Occipital lobe (tissue), 2 donors: ENCODE results near the gene GGT5. TPM values are rescaled to one million over a fixed set of nuclear protein-coding genes. Genes with fewer than 3 reads are reported as not detected.
"Not testable (repeated sequence)": the region's sequence is repeated elsewhere in the genome, so short reads cannot be mapped to it uniquely, and the experiment has no call there.

Experiments
- DNase-seq: peaks from one replicate; lab custom pipeline; 2025; lab: John Stamatoyannopoulos, UW
- total RNA-seq: library from RNA; depleted of rRNA; stranded (reverse); fragments of >200 nt; gene quantifications from one replicate; pipeline ENCODE4 v1.2.3, GENCODE V29; 2014

GGT5 gene
- total RNA-seq, 1 donor from 2014 or later = 0.94 TPM

GRCh38 chr22:24205438-24206195 lies 39.3 kb downstream of the GGT5 start:
- no peak for DNase-seq

- DNase-seq = not testable (repeated sequence)
These were observed 41.0 kb downstream of the GGT5 start for GRCh38 chr22:24203856-24204255.

- no peak for DNase-seq
These were observed 42.9 kb downstream of the GGT5 start for GRCh38 chr22:24201681-24202614.

- no peak for DNase-seq
These were observed 44.2 kb downstream of the GGT5 start for GRCh38 chr22:24200619-24201212.

- DNase-seq = no peak
These were observed 46.2 kb downstream of the GGT5 start for GRCh38 chr22:24198682-24199052.

- no peak for DNase-seq
These were observed 53.0 kb downstream of the GGT5 start for GRCh38 chr22:24191893-24192292.

GRCh38 chr22:24191381-24191841 lies 53.5 kb downstream of the GGT5 start:
- no peak for DNase-seq

GRCh38 chr22:24190596-24191208 lies 54.2 kb downstream of the GGT5 start:
- no peak for DNase-seq

GRCh38 chr22:24190159-24190540 lies 54.7 kb downstream of the GGT5 start:
- DNase-seq = no peak

GRCh38 chr22:24189249-24190158 lies 55.4 kb downstream of the GGT5 start:
- DNase-seq = no peak

GRCh38 chr22:24188705-24189248 lies 56.1 kb downstream of the GGT5 start:
- no peak for DNase-seq

GRCh38 chr22:24187731-24188644 lies 56.9 kb downstream of the GGT5 start:
- DNase-seq = no peak

- DNase-seq = no peak
These were observed 57.8 kb downstream of the GGT5 start for GRCh38 chr22:24186892-24187670.

- DNase-seq = no peak
These were observed 58.5 kb downstream of the GGT5 start for GRCh38 chr22:24186352-24186740.

GRCh38 chr22:24185501-24186351 lies 59.2 kb downstream of the GGT5 start:
- no peak for DNase-seq

GRCh38 chr22:24185001-24185500 lies 59.8 kb downstream of the GGT5 start:
- DNase-seq = no peak
